Suppressor macrophage treated with lipopolysaccharide for 1 hour (primary cell): Measurements from ENCODE around the gene EGR4.
"Not testable (repeated sequence)": the region's sequence is repeated elsewhere in the genome, so short reads cannot be mapped to it uniquely, and the experiment has no call there.

Source experiments
- DNase-seq, 3 donors: peaks; one replicate each; pipeline ENCODE4 v3.0.0-alpha.2; 2020 to 2022

The EGR4 gene

DNA sequence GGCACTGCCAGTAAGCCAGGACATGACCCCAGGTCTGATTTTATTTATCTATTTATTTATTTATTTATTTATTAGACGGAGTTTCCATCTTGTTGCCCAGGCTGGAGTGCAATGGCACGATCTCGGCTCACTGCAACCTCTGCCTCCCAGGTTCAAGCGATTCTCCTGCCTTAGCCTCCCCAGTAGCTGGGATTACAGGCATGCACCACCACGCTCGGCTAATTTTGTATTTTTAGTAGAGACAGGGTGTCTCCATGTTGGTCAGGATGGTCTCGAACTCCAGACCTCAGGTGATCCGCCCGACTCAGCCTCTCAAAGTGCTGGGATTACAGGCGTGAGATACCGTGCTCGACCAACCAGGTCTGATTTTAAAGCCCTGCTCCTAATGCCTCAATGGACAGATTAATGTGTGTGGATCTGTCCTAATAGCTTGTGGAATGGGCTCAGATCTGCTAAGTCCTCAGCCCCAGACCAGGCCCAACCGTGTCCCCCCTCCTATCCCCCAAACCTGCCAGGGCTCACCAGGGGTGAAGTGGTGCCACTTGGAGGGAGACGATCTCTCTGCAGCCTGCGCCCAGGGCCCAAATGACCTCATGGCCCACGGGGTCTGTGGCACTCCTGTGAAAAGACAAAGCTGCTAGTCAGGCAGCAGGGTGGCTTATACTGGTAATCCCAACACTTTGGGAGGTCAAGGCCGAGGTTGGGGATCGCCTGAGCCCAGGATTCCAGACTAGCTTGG, 30.5 kb downstream of the EGR4 start:
- not testable (repeated sequence) for DNase-seq

DNA sequence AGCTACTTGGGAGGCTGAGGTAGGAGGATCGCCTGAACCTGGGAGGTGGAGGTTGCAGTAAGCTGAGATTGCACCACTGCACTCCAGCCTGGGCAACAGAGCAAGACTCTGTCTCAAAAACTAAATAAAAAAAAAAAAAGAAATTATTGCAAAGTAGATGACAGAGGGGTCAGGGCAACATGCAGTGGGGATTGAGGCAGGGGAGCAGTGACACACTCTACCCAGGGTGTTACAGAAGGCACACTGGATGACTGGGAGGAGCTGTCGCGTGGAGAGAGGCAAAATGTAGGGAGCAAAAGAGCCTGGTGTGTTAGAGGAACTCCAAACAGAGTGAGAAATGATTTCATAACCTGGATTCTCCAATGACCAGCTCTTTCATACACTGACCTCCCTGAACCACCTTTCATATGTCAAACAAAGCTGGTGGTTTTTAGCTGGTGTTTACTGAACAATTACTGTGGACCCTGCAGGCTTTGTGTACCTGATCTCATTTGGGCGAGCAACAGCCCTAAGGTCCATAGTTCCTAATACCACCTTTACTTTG, 31.2 kb downstream of the EGR4 start:
- no peak for DNase-seq

- peak; percentile 36 to 56 (median 42) for DNase-seq
These were observed 32.9 kb downstream of the EGR4 start for GRCh38 chr2:73260338-73260984.

GRCh38 chr2:73259704-73260337, 33.5 kb downstream of the EGR4 start:
- no peak for DNase-seq

DNA sequence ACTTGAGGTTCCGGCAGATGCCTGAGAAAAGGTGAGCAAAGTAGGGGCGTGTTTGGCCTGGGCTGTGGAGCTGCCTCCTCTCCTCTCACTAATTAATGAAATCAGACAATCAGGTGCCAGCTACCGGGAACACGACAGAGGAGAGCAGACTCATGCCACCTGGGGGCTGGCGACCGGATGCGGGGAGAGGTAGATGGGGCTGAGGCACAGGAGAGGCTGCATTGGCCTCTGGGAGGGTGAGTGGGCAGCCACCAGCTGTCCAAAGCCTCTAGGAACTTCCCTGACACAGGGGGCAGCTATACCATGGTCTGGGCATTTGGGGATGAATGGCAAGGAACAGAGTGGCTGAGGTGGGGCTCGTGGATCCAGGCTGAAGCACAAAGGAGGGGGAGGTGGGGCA, 34.1 kb downstream of the EGR4 start:
- no peak for DNase-seq

DNA sequence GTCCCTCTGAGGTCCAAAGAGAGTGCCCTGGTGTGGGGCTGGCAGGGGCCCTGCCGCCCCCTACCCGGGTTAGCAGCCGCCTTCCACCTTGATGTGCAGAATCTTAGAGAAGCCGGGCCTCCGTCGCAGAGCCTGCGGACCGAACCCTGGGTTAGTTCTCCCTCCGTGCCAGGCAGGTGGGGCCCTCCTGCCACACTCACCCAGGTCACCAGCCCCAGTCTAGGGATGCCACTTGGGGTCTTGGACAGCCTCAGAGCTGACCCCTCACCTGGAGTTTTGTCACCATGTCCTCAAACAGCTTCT, 34.5 kb downstream of the EGR4 start:
- DNase-seq: no peak

- DNase-seq: no peak
These were observed 35.0 kb downstream of the EGR4 start for GRCh38 chr2:73258186-73258912.

DNA sequence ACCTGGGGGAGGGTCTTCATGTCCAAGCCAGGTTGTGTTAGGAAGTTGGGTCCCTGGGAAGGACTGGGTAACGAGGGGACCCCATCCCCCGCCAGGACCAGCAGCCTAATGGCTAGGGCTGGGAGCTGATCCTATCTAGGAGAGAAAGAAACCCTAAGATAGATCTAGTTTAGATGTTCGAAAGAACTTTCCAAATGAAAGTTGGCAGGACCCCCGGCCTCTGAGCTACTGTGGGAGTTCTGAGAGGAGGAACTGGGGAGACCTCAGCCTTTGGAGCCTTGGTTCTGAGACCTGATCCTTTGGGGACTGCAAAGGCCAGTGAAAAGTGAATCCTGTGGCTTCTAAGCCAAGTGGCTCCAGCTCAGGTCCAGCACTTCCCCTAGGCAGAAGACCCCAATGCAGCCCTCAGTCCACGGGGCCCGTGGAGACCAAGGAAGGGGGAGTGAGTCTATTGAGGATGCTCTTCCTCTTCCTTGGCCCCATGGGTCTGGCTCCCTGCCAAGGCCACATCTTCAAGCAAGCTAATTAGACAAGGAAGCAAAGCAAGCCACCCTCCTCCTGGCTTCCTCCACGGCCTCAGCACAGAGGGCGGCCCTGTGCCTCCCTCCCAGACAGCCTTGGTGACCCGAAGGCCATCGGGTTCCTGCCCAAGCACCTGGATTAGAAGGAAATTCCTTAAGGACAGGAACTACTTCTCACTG, 35.8 kb downstream of the EGR4 start:
- peak; percentile 14 to 44 (median 24) for DNase-seq

GRCh38 chr2:73257021-73257420, 36.3 kb downstream of the EGR4 start:
- no peak for DNase-seq

DNA sequence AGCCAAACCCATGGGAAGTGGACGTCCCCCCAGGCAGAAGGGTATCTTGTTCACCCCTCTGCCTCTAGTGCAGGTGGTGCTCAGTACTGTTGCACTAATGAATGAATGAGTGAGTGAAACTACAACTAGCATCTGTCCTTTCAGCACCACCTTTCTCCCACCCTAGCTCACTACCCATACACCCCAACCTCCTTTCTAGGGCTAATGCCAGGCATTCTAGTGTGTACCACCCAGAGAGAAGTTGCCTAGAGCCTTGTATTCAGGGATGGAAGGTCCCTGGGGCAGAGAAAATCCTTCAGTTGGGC, 36.8 kb downstream of the EGR4 start:
- DNase-seq: no peak

DNA sequence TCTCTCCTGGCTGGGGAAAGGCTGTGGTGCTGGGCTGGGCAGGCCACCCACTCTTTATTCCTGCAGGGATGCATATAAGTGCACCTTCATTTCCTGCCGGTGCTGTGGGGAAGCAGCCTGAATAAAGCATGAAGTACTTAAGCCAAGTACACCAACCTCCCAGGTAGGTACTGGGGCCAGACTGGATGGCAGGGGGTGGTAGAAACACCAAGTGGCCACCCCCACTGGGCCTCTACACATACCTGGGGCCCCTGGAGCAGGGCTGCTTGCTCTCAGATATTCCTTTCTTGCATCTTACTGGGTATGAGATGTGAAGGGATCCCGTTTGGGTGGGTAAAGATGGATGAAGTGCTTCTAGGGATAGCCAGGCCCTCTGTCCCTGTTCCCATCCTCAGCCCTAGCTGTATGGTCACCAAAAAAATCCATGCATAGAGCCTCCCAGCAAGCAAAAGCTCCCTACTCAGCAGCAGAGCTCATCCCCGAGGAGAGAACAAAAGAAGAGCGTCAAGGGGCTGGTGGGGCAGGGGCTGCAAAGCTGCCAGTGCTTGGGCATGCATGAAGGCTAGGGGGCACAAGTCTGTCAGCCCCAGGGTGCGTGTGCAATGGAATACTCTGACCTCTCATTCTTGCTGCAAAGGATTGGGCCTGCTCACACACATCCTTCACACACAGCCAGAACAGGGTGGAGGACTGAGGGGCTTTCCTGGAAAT, 37.3 kb downstream of the EGR4 start:
- DNase-seq: no peak

GRCh38 chr2:73255007-73255644, 38.2 kb downstream of the EGR4 start:
- no peak for DNase-seq

DNA sequence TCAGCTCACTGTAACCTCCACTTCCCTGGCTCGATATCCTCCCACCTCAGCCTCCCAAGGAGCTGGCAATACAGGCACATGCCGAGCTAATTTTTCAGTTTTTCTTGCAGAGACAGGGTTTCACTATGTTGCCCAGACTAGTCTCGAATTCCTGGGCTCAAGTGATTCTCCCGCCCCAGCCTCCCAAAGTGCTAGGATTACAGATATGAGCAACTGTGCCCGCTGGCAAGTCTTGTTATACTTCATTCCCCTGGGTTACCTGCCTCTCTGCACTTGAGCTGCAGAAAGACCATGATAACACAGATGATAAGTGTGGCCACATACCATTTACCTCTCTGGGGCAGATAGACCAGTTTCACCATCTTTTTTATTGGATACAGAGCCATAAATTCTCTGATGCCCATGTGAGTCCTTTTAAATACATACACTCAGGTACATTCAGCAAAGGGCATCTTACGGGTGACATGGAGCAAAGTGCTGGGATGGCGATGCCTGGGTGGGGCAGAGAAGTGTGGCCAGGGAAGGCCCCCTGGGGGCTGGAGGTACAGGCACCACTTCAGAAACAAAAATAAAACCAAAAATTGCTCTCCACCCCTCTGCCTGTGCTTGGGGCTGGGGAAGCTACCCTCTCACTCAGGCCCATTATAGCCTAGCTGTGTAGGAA, 38.9 kb downstream of the EGR4 start:
- no peak for DNase-seq

- DNase-seq: peak; percentile 62 to 77 (median 67)
These were observed 39.4 kb downstream of the EGR4 start for GRCh38 chr2:73253901-73254300.

DNA sequence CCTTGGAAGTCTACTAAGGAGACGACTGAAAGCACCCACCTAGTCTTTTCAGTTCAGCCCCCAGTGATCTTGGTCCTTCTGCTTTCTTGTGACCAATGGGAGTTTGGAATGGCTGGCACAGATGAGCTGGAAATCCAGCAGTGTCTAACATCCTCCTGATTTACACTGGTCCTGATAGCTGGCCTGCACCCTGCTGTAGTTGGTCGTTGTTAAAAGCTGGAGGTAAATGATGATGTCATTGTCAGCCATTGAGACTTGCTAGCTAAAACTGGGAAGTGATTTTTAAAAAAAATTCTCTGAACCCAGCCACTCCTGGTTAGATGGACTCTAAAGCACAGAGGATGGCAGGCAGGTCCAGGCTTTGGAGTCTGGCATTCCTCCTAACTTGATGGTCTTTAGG, 39.9 kb downstream of the EGR4 start:
- DNase-seq: peak; percentile 8 to 19 (median 19)

DNA sequence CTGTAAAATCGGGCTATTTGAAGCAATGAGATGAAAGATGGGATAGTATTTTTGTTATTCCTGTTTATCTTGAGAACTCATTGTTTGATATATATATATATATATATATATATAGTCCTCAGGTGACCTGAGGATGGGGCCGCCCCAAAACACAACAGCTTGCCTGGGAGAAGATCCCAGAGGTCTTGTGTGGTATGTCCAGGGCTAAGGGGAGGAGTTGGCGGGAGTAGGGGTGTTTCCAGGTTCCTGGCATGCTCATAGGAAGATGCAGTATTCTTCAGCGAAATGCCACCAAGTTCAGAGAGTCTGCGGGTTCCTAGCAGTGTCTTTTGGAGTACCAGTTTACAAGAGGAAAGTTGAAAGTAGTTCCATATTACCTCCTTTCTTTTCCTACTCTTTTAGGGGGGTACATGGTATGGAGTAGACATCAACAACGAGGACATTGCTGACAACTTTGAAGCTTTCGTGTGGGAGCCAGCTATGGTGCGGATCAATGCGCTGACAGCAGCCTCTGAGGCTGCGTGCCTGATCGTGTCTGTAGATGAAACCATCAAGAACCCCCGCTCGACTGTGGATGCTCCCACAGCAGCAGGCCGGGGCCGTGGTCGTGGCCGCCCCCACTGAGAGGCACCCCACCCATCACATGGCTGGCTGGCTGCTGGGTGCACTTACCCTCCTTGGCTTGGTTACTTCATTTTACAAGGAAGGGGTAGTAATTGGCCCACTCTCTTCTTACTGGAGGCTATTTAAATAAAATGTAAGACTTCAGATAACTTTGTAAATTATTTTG, 40.9 kb downstream of the EGR4 start:
- no peak for DNase-seq

- DNase-seq: no peak
These were observed 42.2 kb downstream of the EGR4 start for GRCh38 chr2:73250872-73251846.

GRCh38 chr2:73249636-73250035, 43.7 kb downstream of the EGR4 start:
- no peak for DNase-seq

DNA sequence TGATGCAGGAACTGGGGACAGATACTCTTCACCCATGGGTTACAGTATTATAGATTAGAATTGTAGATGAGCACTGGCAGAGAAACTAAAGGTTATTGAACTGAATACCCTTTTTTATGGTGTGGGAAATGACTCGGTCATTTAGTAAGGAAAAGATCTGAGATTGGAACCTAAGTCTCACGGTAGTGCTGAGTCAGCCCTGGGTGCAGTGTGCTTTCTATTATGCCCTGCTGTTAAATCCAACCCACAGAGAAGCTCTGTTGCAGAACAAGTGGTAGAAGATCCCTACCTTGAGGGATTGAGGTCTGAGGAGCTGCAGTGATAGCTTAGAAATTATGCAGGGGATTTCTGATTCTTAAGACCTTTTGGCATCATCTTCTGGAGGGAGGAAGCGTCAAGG, 46.5 kb downstream of the EGR4 start:
- no peak for DNase-seq
